Measurements from ENCODE around the gene PRSS56. TPM values are rescaled to one million over a fixed set of nuclear protein-coding genes. Genes with fewer than 3 reads are reported as not detected.

The PRSS56 gene
- total and polyA plus RNA-seq, 2 of the 13 experiments (the other 11 are each of a cell fraction or from before 2014, with no cell fraction given): not detected

- no peak for TF ChIP-seq ZBTB34 (CRISPR knock-in tag; IDR thresholded peaks at IDR 0.05)
- no peak for TF ChIP-seq KDM1A (CRISPR knock-in tag; IDR thresholded peaks at IDR 0.05)
- TF ChIP-seq AHDC1 (CRISPR knock-in tag; IDR thresholded peaks at IDR 0.05; ENCODE audit: borderline replicate concordance): no peak
- no peak for TF ChIP-seq ZNF629 (CRISPR knock-in tag; conservative IDR thresholded peaks at IDR 0.05)
- TF ChIP-seq DMTF1 (CRISPR knock-in tag; IDR thresholded peaks at IDR 0.05): no peak
Measured at GRCh38 chr2:232492963-232493700, 27.1 kb upstream of the PRSS56 start (continued).

Measured in HepG2 (cell line).